GM19099 (cell line): ENCODE results near the gene IDH3B.

ENCODE experiments used
- POLR2A ChIP-seq: IDR thresholded peaks from 3 replicates; pipeline ENCODE4 v1.6.1; 2011; ENCODE audit warnings: low read depth; ENCODE audit not compliant: insufficient read length; ENCODE audit errors: extremely low read depth

IDH3B gene

DNA sequence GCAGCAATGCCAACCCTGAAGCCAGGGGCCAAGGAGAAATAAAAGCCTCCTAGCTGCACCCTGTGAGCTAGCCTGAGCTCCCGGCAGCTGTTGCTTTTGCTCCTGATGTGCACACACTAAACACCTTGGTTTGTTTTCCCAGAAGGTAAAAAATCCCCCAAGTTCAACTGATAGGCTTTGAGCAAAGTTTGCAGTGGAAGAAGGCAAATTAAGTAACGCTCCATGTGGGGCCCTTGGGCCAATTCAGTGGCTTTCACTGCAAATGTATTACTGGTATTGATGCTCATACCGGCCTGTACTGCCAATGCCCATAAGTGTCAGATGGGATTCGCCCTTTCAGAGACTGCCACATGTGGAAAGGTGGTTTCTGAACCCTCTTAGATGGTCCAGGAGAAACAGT lies 9.4 kb upstream of the IDH3B start:
- TF ChIP-seq POLR2A: no peak

DNA sequence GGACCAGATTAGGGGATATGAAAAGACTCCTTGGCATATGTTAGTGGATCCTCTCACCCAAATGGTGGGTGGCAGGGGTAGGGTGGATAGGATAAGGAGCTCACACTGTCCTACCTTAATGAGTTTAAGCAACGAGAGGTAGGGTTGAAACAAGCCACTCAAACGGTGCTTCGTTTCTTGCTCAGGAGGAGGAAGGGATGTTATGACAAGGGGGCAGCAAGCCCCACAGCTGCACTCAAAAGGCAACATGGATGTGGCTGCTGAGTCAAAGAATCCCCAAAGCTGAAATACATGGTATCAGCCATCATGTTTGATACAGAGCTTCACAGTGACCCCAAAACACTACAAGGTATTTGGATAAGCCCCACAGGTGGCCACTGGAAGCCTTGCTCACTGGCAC lies 8.4 kb upstream of the IDH3B start:
- TF ChIP-seq POLR2A: no peak

DNA sequence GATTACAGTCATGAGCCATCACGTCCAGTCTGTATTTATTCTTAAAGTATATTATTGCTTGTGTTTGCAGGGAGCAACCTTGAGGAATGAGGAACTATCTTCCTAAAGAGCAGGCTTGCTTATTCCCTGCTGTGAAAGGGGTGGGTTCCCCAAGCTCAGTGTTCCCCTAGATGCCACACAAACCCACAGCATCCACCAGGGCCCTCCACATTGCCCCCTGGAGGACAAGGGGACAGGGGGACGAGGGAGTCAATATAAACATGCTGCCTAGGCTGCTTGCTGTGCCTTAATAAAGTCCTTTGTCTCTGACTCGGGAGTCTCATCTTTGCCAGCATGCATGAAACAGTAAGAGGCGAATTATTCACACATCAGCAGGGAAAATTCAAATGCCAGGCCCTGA lies 8.0 kb upstream of the IDH3B start:
- TF ChIP-seq POLR2A: no peak

- no peak for TF ChIP-seq POLR2A
Observed at GRCh38 chr20:2663364-2663886, 591 bp downstream of the IDH3B start.

- no peak for TF ChIP-seq POLR2A
Observed at GRCh38 chr20:2659547-2659946, 4.5 kb downstream of the IDH3B start.

DNA sequence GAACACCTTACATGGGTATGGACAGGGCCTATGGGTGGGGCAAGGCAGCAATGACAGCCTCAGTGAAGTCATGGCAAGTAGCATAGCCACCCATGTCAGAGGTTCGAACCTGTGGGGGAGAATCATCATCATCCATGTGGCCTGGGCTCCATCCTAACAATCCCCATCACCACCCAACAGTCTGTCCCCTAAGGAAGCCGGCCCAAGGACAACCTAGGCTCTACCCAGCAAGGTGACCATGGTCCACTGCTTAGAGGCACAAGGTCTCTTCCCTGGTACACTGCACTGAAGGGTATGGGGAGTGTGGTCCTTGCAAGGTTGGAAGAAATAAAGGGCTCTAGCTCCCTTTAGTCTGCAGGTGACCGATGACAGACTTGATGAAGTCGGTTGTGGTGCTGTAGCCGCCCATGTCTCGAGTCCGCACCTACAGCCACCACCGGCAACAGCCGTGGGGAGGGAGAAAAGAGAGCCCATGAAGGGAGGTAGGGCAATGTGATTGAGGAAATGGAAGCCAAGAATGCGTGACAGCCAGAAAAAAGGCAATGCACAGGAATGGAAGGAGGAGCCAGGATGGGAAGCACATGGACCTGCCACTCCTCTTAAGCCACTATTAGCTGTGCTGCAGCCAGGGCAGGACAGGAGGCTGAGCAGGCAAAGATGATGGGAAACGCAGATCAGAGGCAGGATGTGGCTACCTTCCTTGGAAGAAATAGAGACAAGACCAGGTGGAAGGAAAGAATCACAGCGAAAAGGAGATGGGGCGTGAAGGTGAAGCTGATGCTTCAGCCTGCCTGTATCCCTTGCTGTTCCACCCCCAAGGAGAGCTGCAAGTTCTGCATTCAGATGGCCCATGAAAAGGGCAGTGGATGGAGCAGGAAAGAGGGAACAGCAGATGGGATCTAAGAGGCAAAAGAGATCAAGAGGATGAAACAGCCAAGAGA lies 5.3 kb downstream of the IDH3B start:
- no peak for TF ChIP-seq POLR2A

- no peak for TF ChIP-seq POLR2A
Observed at GRCh38 chr20:2657674-2658073, 6.3 kb downstream of the IDH3B start.

- no peak for TF ChIP-seq POLR2A
Observed at GRCh38 chr20:2657241-2657640, 6.8 kb downstream of the IDH3B start.

DNA sequence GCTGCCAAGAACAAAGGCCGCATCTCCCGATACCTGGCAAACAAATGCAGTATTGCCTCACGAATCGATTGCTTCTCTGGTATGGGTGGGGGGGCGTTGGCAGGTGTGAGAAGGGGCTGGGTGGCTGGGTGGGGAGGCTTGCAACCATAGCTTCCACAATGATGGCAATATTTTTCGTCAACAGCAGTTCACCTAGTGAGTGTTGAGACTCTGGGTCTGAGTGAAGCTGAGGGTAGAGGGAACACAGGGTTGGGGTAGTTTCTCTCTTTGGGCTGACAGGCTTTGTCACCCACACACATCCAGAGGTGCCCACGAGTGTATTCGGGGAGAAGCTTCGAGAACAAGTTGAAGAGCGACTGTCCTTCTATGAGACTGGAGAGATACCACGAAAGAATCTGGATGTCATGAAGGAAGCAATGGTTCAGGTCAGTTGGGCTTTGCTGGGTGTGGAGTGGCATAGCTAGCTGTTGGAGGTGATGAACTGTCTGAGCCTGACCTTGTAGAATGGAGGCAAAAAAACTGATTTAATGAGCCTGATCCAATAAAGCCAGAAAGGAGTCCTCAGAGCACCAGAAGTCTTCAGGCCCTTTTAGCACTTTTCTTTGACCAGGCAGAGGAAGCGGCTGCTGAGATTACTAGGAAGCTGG lies 7.4 kb downstream of the IDH3B start:
- TF ChIP-seq POLR2A: no peak

DNA sequence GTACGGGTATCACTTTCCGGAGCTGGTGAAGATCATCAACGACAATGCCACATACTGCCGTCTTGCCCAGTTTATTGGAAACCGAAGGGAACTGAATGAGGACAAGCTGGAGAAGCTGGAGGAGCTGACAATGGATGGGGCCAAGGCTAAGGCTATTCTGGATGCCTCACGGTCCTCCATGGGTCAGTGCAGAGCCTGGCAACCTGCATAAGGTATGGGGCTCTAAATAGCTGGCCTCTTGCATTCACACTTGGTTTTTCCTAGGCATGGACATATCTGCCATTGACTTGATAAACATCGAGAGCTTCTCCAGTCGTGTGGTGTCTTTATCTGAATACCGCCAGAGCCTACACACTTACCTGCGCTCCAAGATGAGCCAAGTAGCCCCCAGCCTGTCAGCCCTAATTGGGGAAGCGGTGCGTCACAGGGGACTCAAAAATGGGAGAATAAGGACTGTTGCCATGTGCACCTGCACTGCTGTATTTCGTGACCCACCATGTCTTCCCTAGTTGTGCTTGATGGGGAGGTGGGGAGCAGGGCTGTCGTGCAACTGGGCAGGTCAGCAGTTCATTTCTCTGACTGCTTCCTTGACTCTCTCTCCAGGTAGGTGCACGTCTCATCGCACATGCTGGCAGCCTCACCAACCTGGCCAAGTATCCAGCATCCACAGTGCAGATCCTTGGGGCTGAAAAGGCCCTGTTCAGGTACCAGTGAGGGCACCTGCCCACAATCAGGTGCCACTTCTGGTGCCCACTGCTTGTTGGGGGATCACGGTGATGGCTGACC lies 8.5 kb downstream of the IDH3B start:
- no peak for TF ChIP-seq POLR2A

- TF ChIP-seq POLR2A: peak; percentile 16
Observed at GRCh38 chr20:2654831-2655230, 9.2 kb downstream of the IDH3B start.

- TF ChIP-seq POLR2A: no peak
Observed at GRCh38 chr20:2654384-2654822, 9.6 kb downstream of the IDH3B start.

- no peak for TF ChIP-seq POLR2A
Observed at GRCh38 chr20:2653556-2654383, 10.2 kb downstream of the IDH3B start.

GRCh38 chr20:2652724-2653555 lies 11.1 kb downstream of the IDH3B start:
- no peak for TF ChIP-seq POLR2A
